ENCODE data around the gene TRIM13.
"Not testable (repeated sequence)": the region's sequence is repeated elsewhere in the genome, so short reads cannot be mapped to it uniquely, and the experiment has no call there.

Gene TRIM13

DNA sequence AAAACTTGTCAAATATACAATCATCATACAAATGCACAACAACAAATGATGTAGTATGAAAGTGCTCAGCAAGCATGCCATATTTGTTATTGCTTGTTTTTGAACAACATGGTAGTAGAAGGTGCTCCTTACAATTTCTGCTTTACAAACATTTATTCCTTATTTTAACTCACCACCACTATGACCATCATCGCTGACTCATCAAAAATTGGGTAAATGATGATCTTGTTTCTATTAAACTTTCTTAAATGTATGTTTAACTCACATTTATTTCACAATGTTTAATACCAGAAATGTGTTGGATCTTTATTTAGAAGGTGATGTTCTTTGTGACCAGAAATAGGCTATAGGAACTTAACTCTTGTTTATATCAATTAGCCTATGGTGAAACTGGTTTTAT, 63.9 kb downstream of the TRIM13 start:
- DNase-seq (ENCODE audit: low read depth): no peak

DNA sequence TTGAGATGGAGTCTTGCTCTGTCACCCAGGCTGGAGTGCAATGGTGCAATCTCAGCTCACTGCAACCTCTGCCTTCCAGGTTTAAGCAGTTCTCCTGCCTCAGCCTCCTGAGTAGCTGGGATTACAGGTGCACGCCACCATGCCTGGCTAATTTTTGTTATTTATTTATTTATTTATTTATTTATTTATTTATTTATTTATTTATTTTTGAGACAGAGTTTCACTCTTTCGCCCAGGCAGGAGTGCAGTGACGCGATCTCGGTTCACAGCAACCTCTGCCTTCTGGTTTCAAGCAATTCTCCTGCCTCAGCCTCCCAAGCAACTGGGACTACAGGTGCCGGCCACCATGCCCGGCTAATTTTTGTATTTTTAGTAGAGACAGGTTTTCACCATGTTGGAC, 65.5 kb downstream of the TRIM13 start:
- DNase-seq (ENCODE audit: low read depth): not testable (repeated sequence)

DNA sequence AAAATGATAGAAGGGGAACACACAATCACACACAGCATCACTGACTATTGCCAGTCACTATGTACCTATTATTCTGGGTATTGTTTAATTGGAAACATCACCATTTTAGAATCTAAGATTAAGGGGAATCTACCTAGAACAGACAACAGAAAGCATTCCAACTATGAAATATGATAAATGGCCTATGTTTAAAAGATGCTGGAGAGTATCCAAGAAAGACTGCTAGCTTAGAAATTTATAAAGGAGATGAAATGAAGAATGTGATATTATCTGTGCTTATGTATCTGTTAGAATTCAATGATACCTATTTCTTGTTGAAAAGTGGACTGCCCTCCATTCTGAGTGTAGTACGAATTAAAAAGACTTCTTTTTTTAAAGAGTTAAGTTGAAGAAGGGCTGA, 68.9 kb downstream of the TRIM13 start:
- no peak for DNase-seq (ENCODE audit: low read depth)

All from stimulated activated CD8-positive, alpha-beta memory T cell treated with anti-CD3 and anti-CD28 coated beads, Interleukin-7, amount 100 ng/mL, for 24 hours (primary cell).